ENCODE measurements around the gene USP8. TPM values are rescaled to one million over a fixed set of nuclear protein-coding genes. Genes with fewer than 3 reads are reported as not detected.

Gene USP8
- total and polyA plus RNA-seq, 4 donors, result 20.4 to 42.8 (median 32.5) TPM

DNA sequence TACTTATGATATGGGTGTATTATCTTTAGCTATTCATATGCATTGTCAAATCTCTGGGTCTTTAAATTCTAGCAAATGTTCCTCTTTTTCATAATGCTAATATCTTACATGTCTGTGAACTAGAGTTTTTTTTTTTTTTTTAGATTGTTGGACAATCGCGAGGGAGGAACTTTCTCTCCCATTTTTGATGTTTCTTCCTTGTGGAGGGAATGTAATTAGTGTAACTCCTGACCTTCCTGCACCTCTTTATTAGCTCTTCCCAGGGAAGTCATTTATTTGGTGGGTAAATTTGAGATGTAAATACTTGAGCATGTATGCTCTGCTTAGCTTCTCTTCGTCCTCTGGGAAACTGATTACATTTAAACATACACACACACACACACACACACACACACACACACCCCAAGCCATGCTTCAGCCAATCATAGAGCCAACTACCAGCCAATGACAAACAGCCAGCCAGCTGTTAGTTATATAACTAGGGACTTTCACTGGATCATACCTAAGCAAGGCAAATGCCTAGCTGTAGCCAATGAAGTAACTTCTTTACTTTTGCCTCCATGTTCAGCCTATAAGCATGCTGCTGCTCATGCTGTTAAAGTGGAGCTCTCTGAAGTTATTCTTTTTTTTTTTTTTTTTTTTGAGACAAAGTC lies 8.3 kb upstream of the USP8 start:
- H3K27me3 ChIP-seq (ENCODE audit: control insufficient read depth in 4 of 4, insufficient read depth in 4 of 4, low read length in 3 of 4), result no peaks in the 10 kb centered on the region
- no peak overlapping the region for H3K9ac ChIP-seq (ENCODE audit: low read depth in 1 of 2, low read length in 2 of 2)
- no peak overlapping the region for H3K4me3 ChIP-seq (ENCODE audit: low read depth in 1 of 3, low read length in 3 of 3)
- H3K36me3 ChIP-seq (ENCODE audit: control insufficient read depth in 4 of 4, insufficient read depth in 3 of 4, low read depth in 1 of 4, low read length in 3 of 4), result no peaks in the 10 kb centered on the region
- H3K9me3 ChIP-seq (ENCODE audit: control insufficient read depth in 4 of 4, low read length in 3 of 4), result no peaks in the 10 kb centered on the region
- H3K4me1 ChIP-seq (ENCODE audit: control insufficient read depth in 4 of 4, insufficient read depth in 4 of 4, low read length in 3 of 4), result no peaks in the 10 kb centered on the region
- WGBS, result 66% methylated on average over 3 of the region's 3 CpGs
- DNase-seq (ENCODE audit: low spot score), result no peak
- TF ChIP-seq, protein P1, sequence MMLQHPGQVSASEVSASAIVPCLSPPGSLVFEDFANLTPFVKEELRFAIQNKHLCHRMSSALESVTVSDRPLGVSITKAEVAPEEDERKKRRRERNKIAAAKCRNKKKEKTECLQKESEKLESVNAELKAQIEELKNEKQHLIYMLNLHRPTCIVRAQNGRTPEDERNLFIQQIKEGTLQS (IDR thresholded peaks at IDR 0.05), result no peak
- TF ChIP-seq, protein P2, sequence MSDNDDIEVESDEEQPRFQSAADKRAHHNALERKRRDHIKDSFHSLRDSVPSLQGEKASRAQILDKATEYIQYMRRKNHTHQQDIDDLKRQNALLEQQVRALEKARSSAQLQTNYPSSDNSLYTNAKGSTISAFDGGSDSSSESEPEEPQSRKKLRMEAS (IDR thresholded peaks at IDR 0.05), result no peak
- TF ChIP-seq FOXA2 (IDR thresholded peaks at IDR 0.05) (no peak), SP1 (IDR thresholded peaks at IDR 0.05) (no peak), JUND (IDR thresholded peaks at IDR 0.05) (no peak)
- H3K27ac ChIP-seq (ENCODE audit: low read depth in 1 of 2, low read length in 2 of 2), result no peak overlapping the region

DNA sequence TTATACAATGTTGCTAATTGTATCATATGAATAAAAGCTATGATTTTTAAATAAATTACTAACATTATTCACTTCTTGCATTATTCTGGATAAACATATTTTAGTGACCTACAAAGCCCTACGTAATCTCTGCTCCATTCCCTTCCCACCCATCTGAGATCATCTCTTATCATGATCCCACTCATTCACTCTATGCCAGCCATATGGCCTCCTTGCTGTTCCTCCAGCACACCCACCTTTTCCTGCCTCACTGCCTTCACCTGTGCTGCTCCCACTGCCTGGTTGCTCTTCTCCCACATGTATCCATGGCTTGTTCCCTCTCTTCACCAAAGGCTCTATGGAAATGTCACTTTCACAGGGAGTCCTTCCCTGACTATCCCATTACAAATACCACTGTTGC lies 7.3 kb upstream of the USP8 start:
- Histone ChIP-seq H3K36me3 (ENCODE audit: control insufficient read depth in 4 of 4, insufficient read depth in 3 of 4, low read depth in 1 of 4, low read length in 3 of 4) (no peaks in the 10 kb centered on the region), H3K27me3 (ENCODE audit: control insufficient read depth in 4 of 4, insufficient read depth in 4 of 4, low read length in 3 of 4) (no peaks in the 10 kb centered on the region), H3K9me3 (ENCODE audit: control insufficient read depth in 4 of 4, low read length in 3 of 4) (no peaks in the 10 kb centered on the region), H3K27ac (ENCODE audit: low read depth in 1 of 2, low read length in 2 of 2) (no peak overlapping the region), H3K9ac (ENCODE audit: low read depth in 1 of 2, low read length in 2 of 2) (no peak overlapping the region), H3K4me1 (ENCODE audit: control insufficient read depth in 4 of 4, insufficient read depth in 4 of 4, low read length in 3 of 4) (no peaks in the 10 kb centered on the region), H3K4me3 (ENCODE audit: low read depth in 1 of 3, low read length in 3 of 3) (no peak overlapping the region)
- 98% methylated on average over 1 of the region's 1 CpG for WGBS
- TF ChIP-seq, protein P3, sequence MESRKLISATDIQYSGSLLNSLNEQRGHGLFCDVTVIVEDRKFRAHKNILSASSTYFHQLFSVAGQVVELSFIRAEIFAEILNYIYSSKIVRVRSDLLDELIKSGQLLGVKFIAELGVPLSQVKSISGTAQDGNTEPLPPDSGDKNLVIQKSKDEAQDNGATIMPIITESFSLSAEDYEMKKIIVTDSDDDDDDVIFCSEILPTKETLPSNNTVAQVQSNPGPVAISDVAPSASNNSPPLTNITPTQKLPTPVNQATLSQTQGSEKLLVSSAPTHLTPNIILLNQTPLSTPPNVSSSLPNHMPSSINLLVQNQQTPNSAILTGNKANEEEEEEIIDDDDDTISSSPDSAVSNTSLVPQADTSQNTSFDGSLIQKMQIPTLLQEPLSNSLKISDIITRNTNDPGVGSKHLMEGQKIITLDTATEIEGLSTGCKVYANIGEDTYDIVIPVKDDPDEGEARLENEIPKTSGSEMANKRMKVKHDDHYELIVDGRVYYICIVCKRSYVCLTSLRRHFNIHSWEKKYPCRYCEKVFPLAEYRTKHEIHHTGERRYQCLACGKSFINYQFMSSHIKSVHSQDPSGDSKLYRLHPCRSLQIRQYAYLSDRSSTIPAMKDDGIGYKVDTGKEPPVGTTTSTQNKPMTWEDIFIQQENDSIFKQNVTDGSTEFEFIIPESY (IDR thresholded peaks at IDR 0.05), result no peak
- TF ChIP-seq FOXA1 (IDR thresholded peaks at IDR 0.05) (no peak), TAF1 (conservative IDR thresholded peaks at IDR 0.05) (no peak), FOXA2 (IDR thresholded peaks at IDR 0.05) (no peak), JUND (IDR thresholded peaks at IDR 0.05) (no peak)
- TF ChIP-seq, protein P2 (IDR thresholded peaks at IDR 0.05), result no peak
- no peak for DNase-seq (ENCODE audit: low spot score)

DNA sequence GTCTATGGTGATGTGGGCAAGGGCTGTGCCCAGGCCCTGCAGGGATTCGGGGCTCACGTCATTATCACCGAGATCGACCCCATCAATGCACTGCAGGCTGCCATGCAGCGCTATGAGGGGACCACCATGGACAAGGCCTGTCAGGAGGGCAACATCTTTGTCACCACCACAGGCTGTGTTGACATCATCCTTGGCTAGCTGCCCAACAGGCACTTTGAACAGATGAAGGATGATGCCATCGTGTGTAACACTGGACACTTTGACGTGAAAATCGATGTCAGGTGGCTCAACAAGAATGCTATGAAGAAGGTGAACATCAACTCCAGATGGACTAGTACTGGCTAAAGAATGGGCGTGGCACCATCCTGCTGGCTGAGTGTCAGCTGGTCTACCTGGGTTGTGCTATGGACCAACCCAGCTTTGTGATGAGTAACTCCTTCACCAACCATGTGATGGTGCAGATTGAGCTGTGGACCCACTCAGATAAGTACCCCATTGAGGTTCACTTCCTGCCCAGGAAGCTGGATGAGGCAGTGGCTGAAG lies 6.1 kb upstream of the USP8 start:
- Histone ChIP-seq H3K4me1 (ENCODE audit: control insufficient read depth in 4 of 4, insufficient read depth in 4 of 4, low read length in 3 of 4) (no peaks in the 10 kb centered on the region), H3K27me3 (ENCODE audit: control insufficient read depth in 4 of 4, insufficient read depth in 4 of 4, low read length in 3 of 4) (no peaks in the 10 kb centered on the region), H3K27ac (ENCODE audit: low read depth in 1 of 2, low read length in 2 of 2) (no peak overlapping the region), H3K9ac (ENCODE audit: low read depth in 1 of 2, low read length in 2 of 2) (no peak overlapping the region), H3K9me3 (ENCODE audit: control insufficient read depth in 4 of 4, low read length in 3 of 4) (no peaks in the 10 kb centered on the region), H3K36me3 (ENCODE audit: control insufficient read depth in 4 of 4, insufficient read depth in 3 of 4, low read depth in 1 of 4, low read length in 3 of 4) (no peaks in the 10 kb centered on the region), H3K4me3 (ENCODE audit: low read depth in 1 of 3, low read length in 3 of 3) (no peak overlapping the region)
- 92% methylated on average over 9 of the region's 9 CpGs for WGBS
- DNase-seq (ENCODE audit: low spot score), result no peak
- TF ChIP-seq RXRA (IDR thresholded peaks at IDR 0.05) (no peak), YY1 (IDR thresholded peaks at IDR 0.05) (no peak), FOXA1 (IDR thresholded peaks at IDR 0.05) (no peak), HNF4A (conservative IDR thresholded peaks at IDR 0.05) (no peak), TAF1 (conservative IDR thresholded peaks at IDR 0.05) (no peak), EGR1 (IDR thresholded peaks at IDR 0.05; ENCODE audit: low read depth in 2 of 2) (no peak), SP1 (IDR thresholded peaks at IDR 0.05) (no peak)
- TF ChIP-seq, protein P3 (IDR thresholded peaks at IDR 0.05), result no peak
- TF ChIP-seq, protein P4, sequence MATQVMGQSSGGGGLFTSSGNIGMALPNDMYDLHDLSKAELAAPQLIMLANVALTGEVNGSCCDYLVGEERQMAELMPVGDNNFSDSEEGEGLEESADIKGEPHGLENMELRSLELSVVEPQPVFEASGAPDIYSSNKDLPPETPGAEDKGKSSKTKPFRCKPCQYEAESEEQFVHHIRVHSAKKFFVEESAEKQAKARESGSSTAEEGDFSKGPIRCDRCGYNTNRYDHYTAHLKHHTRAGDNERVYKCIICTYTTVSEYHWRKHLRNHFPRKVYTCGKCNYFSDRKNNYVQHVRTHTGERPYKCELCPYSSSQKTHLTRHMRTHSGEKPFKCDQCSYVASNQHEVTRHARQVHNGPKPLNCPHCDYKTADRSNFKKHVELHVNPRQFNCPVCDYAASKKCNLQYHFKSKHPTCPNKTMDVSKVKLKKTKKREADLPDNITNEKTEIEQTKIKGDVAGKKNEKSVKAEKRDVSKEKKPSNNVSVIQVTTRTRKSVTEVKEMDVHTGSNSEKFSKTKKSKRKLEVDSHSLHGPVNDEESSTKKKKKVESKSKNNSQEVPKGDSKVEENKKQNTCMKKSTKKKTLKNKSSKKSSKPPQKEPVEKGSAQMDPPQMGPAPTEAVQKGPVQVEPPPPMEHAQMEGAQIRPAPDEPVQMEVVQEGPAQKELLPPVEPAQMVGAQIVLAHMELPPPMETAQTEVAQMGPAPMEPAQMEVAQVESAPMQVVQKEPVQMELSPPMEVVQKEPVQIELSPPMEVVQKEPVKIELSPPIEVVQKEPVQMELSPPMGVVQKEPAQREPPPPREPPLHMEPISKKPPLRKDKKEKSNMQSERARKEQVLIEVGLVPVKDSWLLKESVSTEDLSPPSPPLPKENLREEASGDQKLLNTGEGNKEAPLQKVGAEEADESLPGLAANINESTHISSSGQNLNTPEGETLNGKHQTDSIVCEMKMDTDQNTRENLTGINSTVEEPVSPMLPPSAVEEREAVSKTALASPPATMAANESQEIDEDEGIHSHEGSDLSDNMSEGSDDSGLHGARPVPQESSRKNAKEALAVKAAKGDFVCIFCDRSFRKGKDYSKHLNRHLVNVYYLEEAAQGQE (IDR thresholded peaks at IDR 0.05), result no peak
- TF ChIP-seq, protein P5, sequence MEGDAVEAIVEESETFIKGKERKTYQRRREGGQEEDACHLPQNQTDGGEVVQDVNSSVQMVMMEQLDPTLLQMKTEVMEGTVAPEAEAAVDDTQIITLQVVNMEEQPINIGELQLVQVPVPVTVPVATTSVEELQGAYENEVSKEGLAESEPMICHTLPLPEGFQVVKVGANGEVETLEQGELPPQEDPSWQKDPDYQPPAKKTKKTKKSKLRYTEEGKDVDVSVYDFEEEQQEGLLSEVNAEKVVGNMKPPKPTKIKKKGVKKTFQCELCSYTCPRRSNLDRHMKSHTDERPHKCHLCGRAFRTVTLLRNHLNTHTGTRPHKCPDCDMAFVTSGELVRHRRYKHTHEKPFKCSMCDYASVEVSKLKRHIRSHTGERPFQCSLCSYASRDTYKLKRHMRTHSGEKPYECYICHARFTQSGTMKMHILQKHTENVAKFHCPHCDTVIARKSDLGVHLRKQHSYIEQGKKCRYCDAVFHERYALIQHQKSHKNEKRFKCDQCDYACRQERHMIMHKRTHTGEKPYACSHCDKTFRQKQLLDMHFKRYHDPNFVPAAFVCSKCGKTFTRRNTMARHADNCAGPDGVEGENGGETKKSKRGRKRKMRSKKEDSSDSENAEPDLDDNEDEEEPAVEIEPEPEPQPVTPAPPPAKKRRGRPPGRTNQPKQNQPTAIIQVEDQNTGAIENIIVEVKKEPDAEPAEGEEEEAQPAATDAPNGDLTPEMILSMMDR (IDR thresholded peaks at IDR 0.05; ENCODE audit: low read depth, low read length, missing input control), result no peak
